ENCODE measurements around the gene OR10A5.

DNA sequence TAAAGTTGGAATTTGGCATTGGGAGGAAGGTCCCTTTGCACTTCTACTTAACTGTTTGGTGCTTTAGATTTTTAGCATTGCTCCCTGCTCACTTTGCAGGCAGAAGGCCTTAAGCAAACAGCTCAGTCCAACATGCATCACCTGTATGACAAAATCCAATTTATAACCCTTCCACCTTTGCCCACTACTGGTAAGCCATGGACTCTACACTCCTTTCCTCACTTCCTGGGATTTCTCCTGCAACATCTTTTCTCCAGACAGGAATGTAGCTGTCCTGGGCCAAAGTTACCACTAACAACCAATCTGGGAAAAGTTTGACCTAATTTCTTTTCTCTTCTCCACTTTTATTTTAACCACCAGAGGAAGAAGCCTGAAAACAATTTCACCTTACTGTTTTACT lies 48.6 kb downstream of the OR10A5 start:
- TF ChIP-seq, protein P1, sequence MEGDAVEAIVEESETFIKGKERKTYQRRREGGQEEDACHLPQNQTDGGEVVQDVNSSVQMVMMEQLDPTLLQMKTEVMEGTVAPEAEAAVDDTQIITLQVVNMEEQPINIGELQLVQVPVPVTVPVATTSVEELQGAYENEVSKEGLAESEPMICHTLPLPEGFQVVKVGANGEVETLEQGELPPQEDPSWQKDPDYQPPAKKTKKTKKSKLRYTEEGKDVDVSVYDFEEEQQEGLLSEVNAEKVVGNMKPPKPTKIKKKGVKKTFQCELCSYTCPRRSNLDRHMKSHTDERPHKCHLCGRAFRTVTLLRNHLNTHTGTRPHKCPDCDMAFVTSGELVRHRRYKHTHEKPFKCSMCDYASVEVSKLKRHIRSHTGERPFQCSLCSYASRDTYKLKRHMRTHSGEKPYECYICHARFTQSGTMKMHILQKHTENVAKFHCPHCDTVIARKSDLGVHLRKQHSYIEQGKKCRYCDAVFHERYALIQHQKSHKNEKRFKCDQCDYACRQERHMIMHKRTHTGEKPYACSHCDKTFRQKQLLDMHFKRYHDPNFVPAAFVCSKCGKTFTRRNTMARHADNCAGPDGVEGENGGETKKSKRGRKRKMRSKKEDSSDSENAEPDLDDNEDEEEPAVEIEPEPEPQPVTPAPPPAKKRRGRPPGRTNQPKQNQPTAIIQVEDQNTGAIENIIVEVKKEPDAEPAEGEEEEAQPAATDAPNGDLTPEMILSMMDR (IDR thresholded peaks at IDR 0.05), result no peak
- TF ChIP-seq POLR2A (IDR thresholded peaks at IDR 0.05) (no peak), POLR2AphosphoS5 (IDR thresholded peaks at IDR 0.05) (no peak), EP300 (IDR thresholded peaks at IDR 0.05) (no peak)
